T47D (cell line): ENCODE data around the gene TMPRSS9.

ENCODE experiments used
- DNase-seq, 2 experiments: peaks; one replicate each; pipeline versions ENCODE4 v3.0.0 to v3.0.0-alpha.2; 2011 to 2012; ENCODE audit warnings: low read depth in 1 of 2, low spot score in 1 of 2
- JUND ChIP-seq: IDR thresholded peaks from 2 replicates; pipeline ENCODE4 v1.6.1; 2012; ENCODE audit warnings: low read depth
- in situ Hi-C: cut with HindIII; loops from 2 replicates; pipeline ENCODE4 v1.10.0; 2016; ENCODE audit warnings: low sequenced_read_pairs, low pct_unique_long_range_greater_than_20kb

The TMPRSS9 gene

GRCh38 chr19:2421581-2422306, 61.7 kb downstream of the TMPRSS9 start:
- TF ChIP-seq JUND: no peak
- in situ Hi-C loops: no loop called here
- no peak for DNase-seq

GRCh38 chr19:2423071-2423914, 63.2 kb downstream of the TMPRSS9 start:
- DNase-seq: no peak
- in situ Hi-C loops: no loop called here
- TF ChIP-seq JUND: no peak

DNA sequence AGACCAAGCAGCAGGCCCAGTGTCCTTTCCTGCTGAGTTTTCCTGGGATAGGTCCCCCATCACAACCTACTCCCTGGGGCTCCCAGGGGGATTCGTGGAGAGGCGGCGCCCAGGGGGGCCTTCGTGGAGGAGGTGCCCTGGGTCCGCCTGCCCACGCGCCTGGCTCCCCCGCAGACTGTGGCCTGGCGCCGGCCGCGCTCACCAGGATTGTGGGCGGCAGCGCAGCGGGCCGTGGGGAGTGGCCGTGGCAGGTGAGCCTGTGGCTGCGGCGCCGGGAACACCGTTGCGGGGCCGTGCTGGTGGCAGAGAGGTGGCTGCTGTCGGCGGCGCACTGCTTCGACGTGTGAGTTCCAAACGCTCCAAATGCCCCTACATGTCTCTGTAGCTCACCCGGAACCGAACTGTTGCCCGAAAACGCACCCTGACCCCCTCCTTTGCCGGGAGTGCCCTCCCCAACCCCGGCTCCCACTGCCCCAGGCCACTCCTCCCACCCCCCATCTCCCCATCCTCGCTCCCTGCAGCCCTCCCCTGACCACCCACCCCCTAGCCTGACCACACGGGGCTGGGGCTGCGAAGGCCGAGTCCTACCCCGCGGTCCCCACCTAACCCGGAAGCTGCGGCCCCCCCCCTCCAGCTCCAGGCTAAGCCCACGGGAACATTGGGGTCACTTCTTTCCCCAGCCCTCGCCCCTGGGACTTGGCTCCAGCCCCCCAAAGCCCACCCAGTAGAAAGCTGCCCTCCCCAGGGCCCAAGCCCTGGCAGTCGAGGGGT, 64.0 kb downstream of the TMPRSS9 start:
- no peak for DNase-seq
- TF ChIP-seq JUND: no peak
- in situ Hi-C loops: no loop called here

DNA sequence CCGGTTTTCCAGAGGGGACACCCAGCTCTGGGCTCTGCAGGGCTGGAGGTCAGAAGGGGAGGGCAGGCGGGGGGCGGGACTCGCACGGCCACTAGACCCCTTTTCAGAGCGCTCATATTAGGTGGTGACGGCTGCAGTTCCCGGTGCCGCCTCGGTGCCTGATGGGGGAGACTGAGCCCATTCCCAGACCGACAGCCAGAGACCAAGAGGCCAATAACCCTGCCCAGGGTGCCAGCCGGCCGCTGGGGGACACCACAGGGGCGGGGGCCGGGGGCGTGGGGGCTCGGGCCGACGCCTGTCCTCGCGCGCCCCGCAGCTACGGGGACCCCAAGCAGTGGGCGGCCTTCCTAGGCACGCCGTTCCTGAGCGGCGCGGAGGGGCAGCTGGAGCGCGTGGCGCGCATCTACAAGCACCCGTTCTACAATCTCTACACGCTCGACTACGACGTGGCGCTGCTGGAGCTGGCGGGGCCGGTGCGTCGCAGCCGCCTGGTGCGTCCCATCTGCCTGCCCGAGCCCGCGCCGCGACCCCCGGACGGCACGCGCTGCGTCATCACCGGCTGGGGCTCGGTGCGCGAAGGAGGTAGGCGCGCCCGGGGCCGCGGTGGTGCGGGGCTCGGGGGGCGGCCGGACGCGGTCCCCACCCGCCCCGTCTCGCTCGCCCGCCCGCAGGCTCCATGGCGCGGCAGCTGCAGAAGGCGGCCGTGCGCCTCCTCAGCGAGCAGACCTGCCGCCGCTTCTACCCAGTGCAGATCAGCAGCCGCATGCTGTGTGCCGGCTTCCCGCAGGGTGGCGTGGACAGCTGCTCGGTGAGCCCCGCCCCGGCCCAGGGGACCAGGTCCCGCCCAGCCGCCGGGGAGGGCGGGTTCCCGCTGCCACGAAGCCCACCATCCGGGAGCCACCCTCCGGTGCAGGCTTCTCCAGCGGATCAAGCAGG, 64.9 kb downstream of the TMPRSS9 start:
- in situ Hi-C loops: no loop called here
- DNase-seq: no peak
- TF ChIP-seq JUND: no peak

DNA sequence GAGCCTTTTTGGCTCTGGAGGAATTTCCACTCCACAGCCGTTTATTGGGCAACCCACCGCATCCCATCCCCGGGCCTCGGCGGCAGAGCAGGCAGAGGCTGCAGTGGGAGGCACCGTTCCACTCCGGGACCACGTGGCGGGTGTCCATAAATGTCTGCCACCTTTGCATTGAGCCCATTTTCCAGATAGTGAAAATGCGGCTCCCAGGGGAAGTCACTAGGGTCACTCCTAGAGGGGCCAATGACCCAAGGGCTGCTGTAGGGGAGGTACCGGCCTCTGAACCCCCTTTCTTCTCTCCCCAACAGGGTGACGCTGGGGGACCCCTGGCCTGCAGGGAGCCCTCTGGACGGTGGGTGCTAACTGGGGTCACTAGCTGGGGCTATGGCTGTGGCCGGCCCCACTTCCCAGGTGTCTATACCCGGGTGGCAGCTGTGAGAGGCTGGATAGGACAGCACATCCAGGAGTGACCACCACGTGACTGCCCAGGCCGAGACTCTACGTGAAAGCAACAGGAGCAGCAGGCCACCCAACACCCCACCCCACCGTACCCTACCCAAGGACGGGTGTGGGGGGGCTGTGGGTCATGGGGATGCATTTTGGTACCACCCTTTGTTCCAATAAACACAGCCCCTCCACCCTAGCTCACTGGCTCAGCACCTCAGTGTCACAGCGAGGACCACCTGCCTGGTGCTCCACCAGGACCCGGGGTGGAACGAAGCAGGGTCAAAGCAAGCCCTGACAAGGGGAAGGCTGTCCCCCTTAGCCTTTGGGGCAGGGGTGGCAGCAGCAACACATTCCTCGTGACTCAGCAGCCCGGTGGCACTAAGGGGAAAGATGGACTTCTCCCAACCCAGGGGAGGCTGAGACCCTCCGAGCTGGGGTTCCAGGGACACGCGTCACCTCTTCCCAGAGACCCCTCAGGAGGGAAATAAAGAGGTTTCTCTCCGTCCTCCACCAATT, 65.8 kb downstream of the TMPRSS9 start:
- in situ Hi-C loops: no loop called here
- no peak for DNase-seq
- no peak for TF ChIP-seq JUND

DNA sequence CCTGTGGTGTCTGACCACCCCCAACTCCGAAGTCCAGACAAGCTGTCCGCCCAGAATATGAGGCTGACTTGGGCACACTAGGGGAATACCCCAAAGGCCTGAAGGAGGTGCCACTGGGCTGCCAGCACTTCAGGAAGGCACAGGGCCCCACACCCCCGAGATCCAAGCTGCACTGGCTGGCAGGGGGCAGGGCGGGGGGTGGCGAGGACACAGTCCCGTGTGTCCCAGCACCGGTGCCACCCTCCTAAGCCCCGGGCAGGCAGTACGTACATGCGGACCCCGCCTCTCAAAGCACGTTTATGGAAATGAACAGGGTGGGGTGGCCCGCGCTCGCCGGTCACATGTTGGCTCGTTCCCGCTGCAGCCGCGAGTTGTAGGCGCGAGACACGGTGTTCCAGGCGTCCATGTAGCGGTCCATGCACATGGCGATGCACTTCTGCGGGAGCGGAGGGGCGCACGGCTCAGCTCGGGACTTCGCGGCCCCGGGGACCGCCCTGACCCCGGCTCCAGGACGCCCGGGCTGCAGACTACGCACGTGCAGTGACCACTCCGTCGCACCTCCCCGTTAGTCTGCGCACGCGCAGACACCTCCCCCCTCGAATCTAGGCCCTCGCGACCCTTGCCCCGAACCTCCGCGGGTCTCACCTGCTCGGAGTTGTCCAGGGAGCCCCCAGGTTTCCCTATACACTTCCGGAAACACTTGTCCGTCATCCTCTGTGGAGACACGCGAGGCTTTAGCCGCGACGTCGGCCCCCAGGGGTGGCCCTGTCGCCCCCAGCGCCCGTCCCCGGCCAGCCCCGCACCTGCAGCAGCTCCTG, 66.8 kb downstream of the TMPRSS9 start:
- peak; percentile 37 to 69 for DNase-seq
- no peak for TF ChIP-seq JUND
- in situ Hi-C loops: no loop called here

GRCh38 chr19:2427429-2428320, 67.6 kb downstream of the TMPRSS9 start, which contains the start of gene TIMM13:
Gene TIMM13, minus strand, starts transcription at chr19:2427586. Its CDS starts 53 bp downstream, at chr19:2427533.
- DNase-seq: peak; percentile 92
- in situ Hi-C loops: no loop called here
- TF ChIP-seq JUND: peak; percentile 29; the same call in 1 of the 2 replicates

DNA sequence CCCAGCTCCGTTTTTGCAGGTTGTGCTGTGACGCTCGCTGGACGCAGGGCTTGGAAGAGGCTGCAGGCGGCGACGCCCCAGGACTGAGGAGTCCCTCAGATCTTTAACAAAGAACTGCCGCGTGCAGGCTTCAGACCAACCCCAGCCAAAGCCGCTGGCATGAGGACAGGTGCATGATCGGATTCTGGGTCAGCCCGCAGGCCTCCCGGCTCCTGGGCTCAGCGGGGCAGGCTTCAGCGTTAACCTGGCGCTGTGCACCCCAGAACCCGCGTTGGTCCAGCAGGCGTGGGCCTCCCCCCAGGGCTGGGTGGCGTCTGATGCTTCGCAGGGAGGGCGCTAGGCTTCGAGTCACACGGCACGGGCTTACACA, 68.2 kb downstream of the TMPRSS9 start:
- TF ChIP-seq JUND: no peak
- DNase-seq: no peak
- in situ Hi-C loops: no loop called here
